ENCODE data around the gene TNS1. TPM values are rescaled to one million over a fixed set of nuclear protein-coding genes. Genes with fewer than 3 reads are reported as not detected.

Gene TNS1
- total RNA-seq, 1 experiment from 2014 or later, result 3.4 TPM

- Histone ChIP-seq H2BK5ac (ENCODE audit: insufficient read length, low read length) (no peak overlapping the region), H3K9me3 (ENCODE audit: control insufficient read depth, low read depth, low read length) (no peaks in the 10 kb centered on the region), H4K91ac (ENCODE audit: insufficient read length, low read depth, low read length) (no peak overlapping the region), H3K27me3 (ENCODE audit: insufficient read depth, low read length) (no peaks in the 10 kb centered on the region; the same call in 1 of the 2 replicates), H3K27ac (ENCODE audit: insufficient read length, low read depth, low read length) (no peak overlapping the region), H3K4me1 (ENCODE audit: insufficient read depth, low read length) (no peaks in the 10 kb centered on the region), H3K23me2 (ENCODE audit: insufficient read length, low read depth, low read length, poor library complexity, severe bottlenecking) (no peaks in the 10 kb centered on the region), H3T11ph (ENCODE audit: low read length) (no peak overlapping the region), H2AK5ac (ENCODE audit: insufficient read length, low read length) (no peak overlapping the region), H3K79me2 (ENCODE audit: insufficient read depth, low read length) (no peaks in the 10 kb centered on the region), H3K18ac (ENCODE audit: insufficient read length, low read depth, low read length) (no peak overlapping the region), H3K79me1 (ENCODE audit: insufficient read depth, low read depth, low read length, poor library complexity, severe bottlenecking) (no peaks in the 10 kb centered on the region), H2BK15ac (ENCODE audit: low read depth, low read length) (no peak overlapping the region), H2BK12ac (ENCODE audit: insufficient read length, low read depth, low read length) (no peak overlapping the region), H4K5ac (ENCODE audit: insufficient read length, low read depth, low read length) (no peak overlapping the region), H3K4ac (ENCODE audit: low read depth, low read length) (no peak overlapping the region), H3K14ac (ENCODE audit: insufficient read depth, low read length) (no peak overlapping the region; the same call in 1 of the 2 replicates), H2AFZ (ENCODE audit: low read length) (no peak overlapping the region), H2BK120ac (ENCODE audit: low read depth, low read length, poor library complexity, severe bottlenecking) (no peak overlapping the region), H3K4me2 (ENCODE audit: insufficient read depth, insufficient read length, low read length) (no peak overlapping the region), H2BK20ac (ENCODE audit: low read depth, low read length, poor library complexity, severe bottlenecking) (no peak overlapping the region), H3K23ac (ENCODE audit: insufficient read length, low read depth, low read length) (no peak overlapping the region), H3K56ac (ENCODE audit: insufficient read length, low read depth, low read length) (no peak overlapping the region), H3K9ac (ENCODE audit: extremely low read depth, insufficient read length, low read length) (no peak overlapping the region), H4K20me1 (ENCODE audit: control insufficient read depth, insufficient read depth, insufficient read length) (no peaks in the 10 kb centered on the region), H4K8ac (replicated peaks; ENCODE audit: insufficient read length, low read depth, low read length) (no peak overlapping the region)
- DNase-seq, result no peak
- Mint-ChIP-seq H3K27ac (no peak overlapping the region), H3K27me3 (ENCODE audit: low read depth) (peaks cover 3% of the 10 kb centered on the region), H3K9me3 (peaks cover 0 to 3% of the 10 kb centered on the region in 2 experiments; a peak in 1 of 5 replicates), H3K4me1 (peaks cover 0 to 7% of the 10 kb centered on the region in 2 experiments; a peak in 3 of 4 replicates), H3K36me3 (ENCODE audit: insufficient read depth in 1 of 3, low read depth in 3 of 3) (no peaks in the 10 kb centered on the region), H3K4me3 (no peak overlapping the region)
- no CpG with 5 or more reads among the region's 7 CpGs for WGBS (ENCODE audit: extremely low coverage, insufficient read length, low lambda C conversion rate)
- TF ChIP-seq CTCF (conservative IDR thresholded peaks at IDR 0.05), result no peak
Measured at GRCh38 chr2:217802876-217803652, 199.7 kb downstream of the TNS1 start.
